PC-9 (cell line): ENCODE results near the gene KCNT2.

Source experiments
- EZH2 ChIP-seq: fragments of 200-600 bp; sonication (generic); IDR thresholded peaks from 2 replicates; pipeline ENCODE4 v1.8.0; 2017; ENCODE audit warnings: antibody characterized with exemption, low read depth
- TF ChIP-seq, protein P1 (sequence below): fragments of 200-600 bp; sonication (generic); conservative IDR thresholded peaks from 2 replicates; pipeline ENCODE4 v1.6.1; 2017; ENCODE audit warnings: mixed run types, antibody characterized with exemption, mild to moderate bottlenecking, moderate library complexity

DNA sequence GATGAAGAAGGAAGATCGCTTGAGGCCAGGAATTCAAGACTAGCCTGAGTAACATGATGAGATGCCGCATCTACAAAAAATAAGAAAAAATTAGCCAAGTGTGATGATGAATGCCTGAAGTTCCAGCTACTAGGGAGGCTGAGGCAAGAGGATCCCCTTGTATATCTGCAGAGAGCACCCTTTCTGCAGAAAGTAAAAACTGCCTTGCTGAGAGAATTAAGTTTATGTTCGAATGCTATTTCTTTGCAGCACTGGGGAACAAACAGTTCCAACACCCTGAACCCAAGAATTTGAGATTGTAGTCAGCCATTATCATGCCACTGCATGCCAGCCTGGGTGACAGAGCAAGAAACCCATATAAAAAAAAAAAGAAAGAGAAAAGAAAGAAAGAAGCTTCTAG is 20.6 kb upstream of the KCNT2 start:
- TF ChIP-seq, protein P1, sequence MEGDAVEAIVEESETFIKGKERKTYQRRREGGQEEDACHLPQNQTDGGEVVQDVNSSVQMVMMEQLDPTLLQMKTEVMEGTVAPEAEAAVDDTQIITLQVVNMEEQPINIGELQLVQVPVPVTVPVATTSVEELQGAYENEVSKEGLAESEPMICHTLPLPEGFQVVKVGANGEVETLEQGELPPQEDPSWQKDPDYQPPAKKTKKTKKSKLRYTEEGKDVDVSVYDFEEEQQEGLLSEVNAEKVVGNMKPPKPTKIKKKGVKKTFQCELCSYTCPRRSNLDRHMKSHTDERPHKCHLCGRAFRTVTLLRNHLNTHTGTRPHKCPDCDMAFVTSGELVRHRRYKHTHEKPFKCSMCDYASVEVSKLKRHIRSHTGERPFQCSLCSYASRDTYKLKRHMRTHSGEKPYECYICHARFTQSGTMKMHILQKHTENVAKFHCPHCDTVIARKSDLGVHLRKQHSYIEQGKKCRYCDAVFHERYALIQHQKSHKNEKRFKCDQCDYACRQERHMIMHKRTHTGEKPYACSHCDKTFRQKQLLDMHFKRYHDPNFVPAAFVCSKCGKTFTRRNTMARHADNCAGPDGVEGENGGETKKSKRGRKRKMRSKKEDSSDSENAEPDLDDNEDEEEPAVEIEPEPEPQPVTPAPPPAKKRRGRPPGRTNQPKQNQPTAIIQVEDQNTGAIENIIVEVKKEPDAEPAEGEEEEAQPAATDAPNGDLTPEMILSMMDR, result no peak
- no peak for TF ChIP-seq EZH2
